DOHH2 (cell line): ENCODE results near the gene WARS2.

ENCODE experiments used
- CTCF ChIP-seq: fragments of 200-600 bp; sonication (generic); IDR thresholded peaks from one replicate; pipeline ENCODE4 v1.5.1; 2014; ENCODE audit warnings: antibody characterized with exemption, mild to moderate bottlenecking, low read depth, low read length; ENCODE audit not compliant: poor library complexity, severe bottlenecking
- EZH2phosphoT487 ChIP-seq: fragments of 200-600 bp; sonication (generic); IDR thresholded peaks from 2 replicates; pipeline ENCODE4 v1.6.1; 2017; ENCODE audit warnings: borderline replicate concordance, mild to moderate bottlenecking, antibody characterized with exemption, low read length, moderate library complexity, mixed read lengths

DNA sequence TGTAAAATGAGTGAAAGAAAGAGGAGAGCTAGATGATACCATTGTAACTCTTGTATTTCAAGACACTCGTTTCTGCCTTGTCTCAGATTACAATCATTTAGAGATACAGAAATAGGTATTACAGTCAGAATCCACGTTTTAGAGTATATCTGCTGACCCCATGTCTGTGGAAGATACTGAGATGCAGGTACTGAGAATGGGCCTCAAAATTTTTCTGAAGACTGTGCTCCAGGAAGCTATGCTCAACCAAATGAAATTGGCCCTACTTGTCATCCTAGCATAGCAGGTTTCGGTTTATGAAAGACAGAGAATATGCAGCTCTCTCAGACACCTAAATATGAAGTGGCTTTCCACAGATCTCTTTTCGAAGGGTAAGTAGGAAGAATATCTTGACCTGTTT lies 6.0 kb upstream of the WARS2 start:
- TF ChIP-seq CTCF (no peak), EZH2phosphoT487 (no peak)
